ENCODE data around the gene LYAR.
"Not testable (repeated sequence)": the region's sequence is repeated elsewhere in the genome, so short reads cannot be mapped to it uniquely, and the experiment has no call there.

LYAR gene

GRCh38 chr4:4259484-4260100 is 30.4 kb downstream of the LYAR start:
- no peak for DNase-seq (ENCODE audit: low spot score)

- not testable (repeated sequence) for DNase-seq (ENCODE audit: low spot score)
Observed at GRCh38 chr4:4257705-4258104, 32.2 kb downstream of the LYAR start.

- DNase-seq (ENCODE audit: low spot score), result no peak
Observed at GRCh38 chr4:4256799-4257198, 33.2 kb downstream of the LYAR start.

- no peak for DNase-seq (ENCODE audit: low spot score)
Observed at GRCh38 chr4:4254666-4255065, 35.3 kb downstream of the LYAR start.

- DNase-seq (ENCODE audit: low spot score), result no peak
Observed at GRCh38 chr4:4254199-4254598, 35.8 kb downstream of the LYAR start.

GRCh38 chr4:4249866-4250265 is 40.1 kb downstream of the LYAR start:
- DNase-seq (ENCODE audit: low spot score), result no peak

- DNase-seq (ENCODE audit: low spot score), result not testable (repeated sequence)
Observed at GRCh38 chr4:4249342-4249741, 40.6 kb downstream of the LYAR start.

GRCh38 chr4:4248885-4249203 is 41.1 kb downstream of the LYAR start:
- DNase-seq (ENCODE audit: low spot score), result no peak

- peak; percentile 91 for DNase-seq (ENCODE audit: low spot score)
Observed at GRCh38 chr4:4248029-4248884, 41.7 kb downstream of the LYAR start, which contains the start of gene TMEM128. Gene TMEM128 (minus strand): TSS chr4:4248223. CDS start chr4:4248202, 21 bp downstream.

- no peak for DNase-seq (ENCODE audit: low spot score)
Observed at GRCh38 chr4:4247696-4248028, 42.3 kb downstream of the LYAR start.

GRCh38 chr4:4245172-4245571 is 44.8 kb downstream of the LYAR start:
- no peak for DNase-seq (ENCODE audit: low spot score)

- not testable (repeated sequence) for DNase-seq (ENCODE audit: low spot score)
Observed at GRCh38 chr4:4239551-4239950, 50.4 kb downstream of the LYAR start.

- DNase-seq (ENCODE audit: low spot score), result no peak
Observed at GRCh38 chr4:4233610-4234009, 56.3 kb downstream of the LYAR start.

- DNase-seq (ENCODE audit: low spot score), result no peak
Observed at GRCh38 chr4:4228356-4228668, 61.6 kb downstream of the LYAR start.

GRCh38 chr4:4227510-4228355 is 62.2 kb downstream of the LYAR start:
- DNase-seq (ENCODE audit: low spot score), result no peak

- no peak for DNase-seq (ENCODE audit: low spot score)
Observed at GRCh38 chr4:4226606-4227438, 63.1 kb downstream of the LYAR start, which contains the start of gene OTOP1. Gene OTOP1 (minus strand): TSS chr4:4226929. CDS start chr4:4226864, 65 bp downstream.

GRCh38 chr4:4225915-4226605 is 63.9 kb downstream of the LYAR start:
- DNase-seq (ENCODE audit: low spot score), result no peak
